ENCODE results near the gene SPINK8. TPM values are rescaled to one million over a fixed set of nuclear protein-coding genes. Genes with fewer than 3 reads are reported as not detected.
"Not testable (repeated sequence)": the region's sequence is repeated elsewhere in the genome, so short reads cannot be mapped to it uniquely, and the experiment has no call there.

SPINK8 gene
- total RNA-seq, 1 experiment from 2014 or later: not detected

DNA sequence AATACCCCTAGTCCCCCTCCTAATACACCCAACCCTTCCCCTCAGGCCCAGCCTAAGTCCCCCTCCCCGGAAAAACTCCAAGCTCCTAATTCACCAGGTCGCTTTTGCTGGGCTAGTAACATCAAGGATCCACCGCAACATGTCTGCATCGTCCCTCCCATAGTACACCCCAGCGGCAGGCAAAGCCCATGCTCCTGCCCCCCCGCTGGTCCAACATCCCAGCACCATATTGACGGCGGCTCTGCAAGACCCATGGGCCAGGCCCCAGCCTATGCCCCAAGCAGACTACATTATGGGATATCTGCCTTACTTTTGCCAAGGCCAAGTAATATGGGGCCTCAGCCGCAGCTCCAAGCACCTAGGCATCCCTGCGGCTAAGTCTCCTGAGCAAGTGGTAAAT is 59.0 kb downstream of the SPINK8 start:
- intact Hi-C loops (cut with micrococcal nuclease): no loop called here
- CTCF ChIA-PET: interaction anchor here (0.5 to 3.7 kb wide), 10 partner anchors 80 to 284 kb away, joined by 3 to 80 read pairs (median 4); no protein-coding TSS in a partner anchor
- POLR2A ChIA-PET: interaction anchor here (0.6 to 2.9 kb wide), 5 partner anchors 125 to 166 kb away, joined by 3 to 22 read pairs (median 9); partner anchors contain the start of genes CCDC51 and TMA7
- Mint-ChIP-seq H3K27me3 (ENCODE audit: insufficient read depth, unreplicated experiment) (no peaks in the 10 kb centered on the region), H3K36me3 (ENCODE audit: insufficient read depth, unreplicated experiment) (peaks cover 6% of the 10 kb centered on the region), H3K4me3 (ENCODE audit: unreplicated experiment) (no peak overlapping the region), H3K9me3 (ENCODE audit: unreplicated experiment) (no peaks in the 10 kb centered on the region), H3K4me1 (ENCODE audit: insufficient read depth, unreplicated experiment) (peaks cover 10% of the 10 kb centered on the region), H3K27ac (ENCODE audit: low read depth, unreplicated experiment) (no peak overlapping the region)
- BruUV-seq (replicated peaks): no TSS peak
- DNase-seq (ENCODE audit: unreplicated experiment): no peak
- TF ChIP-seq, protein P1, sequence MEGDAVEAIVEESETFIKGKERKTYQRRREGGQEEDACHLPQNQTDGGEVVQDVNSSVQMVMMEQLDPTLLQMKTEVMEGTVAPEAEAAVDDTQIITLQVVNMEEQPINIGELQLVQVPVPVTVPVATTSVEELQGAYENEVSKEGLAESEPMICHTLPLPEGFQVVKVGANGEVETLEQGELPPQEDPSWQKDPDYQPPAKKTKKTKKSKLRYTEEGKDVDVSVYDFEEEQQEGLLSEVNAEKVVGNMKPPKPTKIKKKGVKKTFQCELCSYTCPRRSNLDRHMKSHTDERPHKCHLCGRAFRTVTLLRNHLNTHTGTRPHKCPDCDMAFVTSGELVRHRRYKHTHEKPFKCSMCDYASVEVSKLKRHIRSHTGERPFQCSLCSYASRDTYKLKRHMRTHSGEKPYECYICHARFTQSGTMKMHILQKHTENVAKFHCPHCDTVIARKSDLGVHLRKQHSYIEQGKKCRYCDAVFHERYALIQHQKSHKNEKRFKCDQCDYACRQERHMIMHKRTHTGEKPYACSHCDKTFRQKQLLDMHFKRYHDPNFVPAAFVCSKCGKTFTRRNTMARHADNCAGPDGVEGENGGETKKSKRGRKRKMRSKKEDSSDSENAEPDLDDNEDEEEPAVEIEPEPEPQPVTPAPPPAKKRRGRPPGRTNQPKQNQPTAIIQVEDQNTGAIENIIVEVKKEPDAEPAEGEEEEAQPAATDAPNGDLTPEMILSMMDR (IDR thresholded peaks at IDR 0.05; ENCODE audit: unreplicated experiment): no peak

DNA sequence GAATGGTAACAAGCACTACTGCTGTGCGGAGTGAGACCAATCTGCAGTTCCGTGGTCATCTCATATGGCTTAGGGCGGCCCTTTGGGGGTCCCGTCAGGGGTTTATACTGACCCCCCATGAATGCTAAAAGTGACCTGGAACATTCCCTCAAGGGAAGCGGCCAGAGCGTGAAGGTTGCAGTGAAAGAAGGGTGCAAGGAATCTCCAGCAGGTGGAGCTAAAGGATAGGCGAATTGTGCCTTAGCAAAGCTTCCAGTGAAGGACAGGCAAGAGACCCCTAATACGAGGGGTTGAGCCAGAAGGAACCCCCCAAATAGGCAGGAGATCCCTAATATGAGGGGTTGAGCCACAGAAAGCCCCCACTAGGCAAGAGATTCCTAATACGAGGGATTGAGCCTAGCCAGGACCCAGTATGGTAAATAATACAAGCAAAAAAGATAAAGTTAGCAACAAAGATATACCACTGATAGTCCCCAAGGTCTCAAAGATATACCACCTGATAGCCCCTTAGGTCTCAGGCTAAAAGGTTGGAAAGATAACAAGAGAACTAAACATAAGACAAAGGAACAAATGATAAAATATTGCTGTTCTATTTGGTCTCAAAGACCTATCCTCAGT is 59.8 kb downstream of the SPINK8 start:
- CTCF ChIA-PET: interaction anchor here (0.5 to 3.7 kb wide), 10 partner anchors 74 to 1088 kb away, joined by 3 to 80 read pairs (median 4); no protein-coding TSS in a partner anchor
- POLR2A ChIA-PET: interaction anchor here (0.7 to 2.9 kb wide), 10 partner anchors 14 to 1061 kb away, joined by 3 to 22 read pairs (median 4); partner anchors contain the start of genes ATRIP, CCDC51, PLXNB1 and TMA7
- Mint-ChIP-seq H3K36me3 (ENCODE audit: insufficient read depth, unreplicated experiment) (peaks cover 6% of the 10 kb centered on the region), H3K9me3 (ENCODE audit: unreplicated experiment) (no peaks in the 10 kb centered on the region), H3K27me3 (ENCODE audit: insufficient read depth, unreplicated experiment) (no peaks in the 10 kb centered on the region), H3K4me1 (ENCODE audit: insufficient read depth, unreplicated experiment) (peaks cover 17% of the 10 kb centered on the region), H3K27ac (ENCODE audit: low read depth, unreplicated experiment) (no peak overlapping the region), H3K4me3 (ENCODE audit: unreplicated experiment) (no peak overlapping the region)
- TF ChIP-seq, protein P1 (IDR thresholded peaks at IDR 0.05; ENCODE audit: unreplicated experiment): peak; percentile 85
- intact Hi-C loops (cut with micrococcal nuclease): loop anchor here (1.0 to 2.0 kb wide), 3 partner anchors 127 to 275 kb away; no protein-coding TSS in a partner anchor
- BruUV-seq (replicated peaks): no TSS peak
- peak; percentile 74 for DNase-seq (ENCODE audit: unreplicated experiment)

DNA sequence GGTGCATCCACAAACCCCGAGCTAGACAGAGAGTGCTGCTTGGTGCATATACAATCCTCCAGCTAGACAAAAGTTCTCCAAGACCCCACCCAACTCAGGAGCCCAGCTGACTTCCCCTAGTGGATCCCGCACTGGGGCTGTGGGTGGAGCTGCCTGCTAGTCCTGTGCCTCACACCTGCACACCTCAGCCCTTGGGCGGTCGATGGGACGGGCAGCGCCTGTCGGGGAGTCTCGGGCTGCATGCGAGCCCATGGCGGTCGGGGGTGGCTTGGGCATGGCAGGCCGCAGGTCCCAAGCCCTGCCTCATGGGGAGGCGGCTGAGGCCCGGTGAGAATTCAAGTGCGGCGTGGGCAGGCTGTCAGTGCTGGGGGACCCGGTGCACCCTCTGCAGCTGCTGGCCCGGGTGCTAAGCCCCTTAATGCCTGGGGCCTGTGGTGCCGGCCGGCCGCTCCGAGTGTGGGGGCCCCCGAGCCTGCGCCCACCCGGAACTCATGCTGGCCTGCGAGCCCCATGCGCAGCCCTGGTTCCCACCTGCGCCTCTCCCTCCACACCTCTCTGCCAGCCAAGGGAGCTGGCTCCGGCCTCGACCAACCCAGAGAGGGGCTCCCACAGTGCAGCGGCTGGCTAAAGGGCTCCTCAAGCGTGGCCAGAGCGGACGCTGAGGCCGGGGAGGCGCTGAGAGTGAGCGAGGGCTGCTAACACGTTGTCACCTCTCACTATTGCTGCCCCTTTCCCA is 61.5 kb downstream of the SPINK8 start:
- POLR2A ChIA-PET: interaction anchor here (0.7 to 5.4 kb wide), 5 partner anchors 21 to 174 kb away, joined by 3 to 73 read pairs (median 4); partner anchors contain the start of genes ATRIP, CCDC51 and TMA7
- intact Hi-C loops (cut with micrococcal nuclease): loop anchor here (2.0 kb wide), 1 partner anchor 129 kb away; no protein-coding TSS in a partner anchor
- Mint-ChIP-seq H3K9me3 (ENCODE audit: unreplicated experiment) (no peaks in the 10 kb centered on the region), H3K27ac (ENCODE audit: low read depth, unreplicated experiment) (no peak overlapping the region), H3K27me3 (ENCODE audit: insufficient read depth, unreplicated experiment) (no peaks in the 10 kb centered on the region), H3K4me3 (ENCODE audit: unreplicated experiment) (no peak overlapping the region), H3K36me3 (ENCODE audit: insufficient read depth, unreplicated experiment) (no peaks in the 10 kb centered on the region), H3K4me1 (ENCODE audit: insufficient read depth, unreplicated experiment) (peaks cover 29% of the 10 kb centered on the region)
- DNase-seq (ENCODE audit: unreplicated experiment): no peak
- CTCF ChIA-PET: interaction anchor here (0.6 to 7.9 kb wide), 15 partner anchors 23 to 546 kb away, joined by 3 to 182 read pairs (median 4); partner anchors contain the start of genes CCDC51 and TMA7
- TF ChIP-seq, protein P1 (IDR thresholded peaks at IDR 0.05; ENCODE audit: unreplicated experiment): no peak
- BruUV-seq (replicated peaks): no TSS peak

DNA sequence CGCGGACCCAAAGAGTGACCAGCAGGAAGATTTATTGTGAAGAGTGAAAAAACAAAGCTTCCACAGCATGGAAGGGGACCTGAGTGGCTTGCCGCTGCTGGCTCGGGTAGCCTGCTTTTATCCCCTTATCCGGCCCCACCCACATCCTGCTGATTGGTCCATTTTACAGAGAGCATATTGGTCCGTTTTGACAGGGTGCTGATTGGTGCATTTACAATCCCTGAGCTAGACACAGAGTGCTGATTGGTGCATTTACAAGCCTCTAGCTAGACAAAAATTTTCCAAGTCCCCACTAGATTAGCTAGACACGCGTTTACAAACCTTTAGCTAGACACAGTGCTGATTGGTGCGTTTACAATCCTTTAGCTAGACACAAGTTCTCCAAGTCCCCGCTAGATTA is 62.2 kb downstream of the SPINK8 start:
- intact Hi-C loops (cut with micrococcal nuclease); H3K27ac Mint-ChIP-seq (ENCODE audit: low read depth, unreplicated experiment); H3K4me3 Mint-ChIP-seq (ENCODE audit: unreplicated experiment); DNase-seq (ENCODE audit: unreplicated experiment); H3K36me3 Mint-ChIP-seq (ENCODE audit: insufficient read depth, unreplicated experiment); H3K9me3 Mint-ChIP-seq (ENCODE audit: unreplicated experiment); H3K27me3 Mint-ChIP-seq (ENCODE audit: insufficient read depth, unreplicated experiment); BruUV-seq (replicated peaks): not testable (repeated sequence)
- CTCF ChIA-PET: interaction anchor here (0.6 to 7.9 kb wide), 11 partner anchors 23 to 1632 kb away, joined by 3 to 182 read pairs (median 4); partner anchors contain the start of genes CCDC51, MST1R and TMA7
- peaks cover 29% of the 10 kb centered on the region for H3K4me1 Mint-ChIP-seq (ENCODE audit: insufficient read depth, unreplicated experiment)
- POLR2A ChIA-PET: interaction anchor here (0.7 to 5.4 kb wide), 5 partner anchors 22 to 175 kb away, joined by 3 to 73 read pairs (median 4); partner anchors contain the start of genes ATRIP, CCDC51 and TMA7
